T-helper 1 cell treated with Interleukin-12 subunit alpha and Interleukin-12 subunit beta and Interleukin-4 antibody, amounts not matched to agents 30 ng/mL and 1 ng/mL, for 36 hours (primary cell): ENCODE data around the gene NKX3-2. TPM values are rescaled to one million over a fixed set of nuclear protein-coding genes. Genes with fewer than 3 reads are reported as not detected.
"Not testable (repeated sequence)": the region's sequence is repeated elsewhere in the genome, so short reads cannot be mapped to it uniquely, and the experiment has no call there.

Experiments used
- intact Hi-C: fragments of 100-400 bp; cut with micrococcal nuclease; formaldehyde crosslinking; loops from one replicate; pipeline ENCODE4 v1.15.1; 2024
- total RNA-seq: library from RNA; stranded (reverse); gene quantifications from 2 replicates; pipeline ENCODE4 v1.2.3, GENCODE V29; 2022

Gene NKX3-2
- total RNA-seq, result not detected in 2 replicates

GRCh38 chr4:13543839-13544605 lies at the start of gene NKX3-2:
TSS of gene NKX3-2 (minus strand) at chr4:13544508. CDS start at chr4:13544414, 94 bp downstream.
- intact Hi-C loops, result loop anchor here (10.0 kb wide), 1 partner anchor 879 kb away; no protein-coding TSS in a partner anchor

GRCh38 chr4:13592220-13592619 lies 47.9 kb upstream of the NKX3-2 start:
- intact Hi-C loops, result no loop called here

GRCh38 chr4:13590766-13591165 lies 46.5 kb upstream of the NKX3-2 start:
- intact Hi-C loops, result no loop called here

- intact Hi-C loops, result no loop called here
These were observed 44.6 kb upstream of the NKX3-2 start for GRCh38 chr4:13588954-13589353.

- intact Hi-C loops, result no loop called here
These were observed 40.2 kb upstream of the NKX3-2 start for GRCh38 chr4:13584481-13584880.

- intact Hi-C loops, result no loop called here
These were observed 35.7 kb upstream of the NKX3-2 start for GRCh38 chr4:13580036-13580435.

- intact Hi-C loops, result no loop called here
These were observed 33.4 kb upstream of the NKX3-2 start for GRCh38 chr4:13577660-13578059.

GRCh38 chr4:13570916-13571315 lies 26.6 kb upstream of the NKX3-2 start:
- intact Hi-C loops, result no loop called here

GRCh38 chr4:13567125-13567524 lies 22.8 kb upstream of the NKX3-2 start:
- intact Hi-C loops, result no loop called here

GRCh38 chr4:13562876-13563275 lies 18.6 kb upstream of the NKX3-2 start:
- intact Hi-C loops, result no loop called here

GRCh38 chr4:13561673-13562072 lies 17.4 kb upstream of the NKX3-2 start:
- intact Hi-C loops, result no loop called here

- intact Hi-C loops, result not testable (repeated sequence)
These were observed 15.8 kb upstream of the NKX3-2 start for GRCh38 chr4:13560111-13560510.

GRCh38 chr4:13559413-13559812 lies 15.1 kb upstream of the NKX3-2 start:
- intact Hi-C loops, result no loop called here

- intact Hi-C loops, result no loop called here
These were observed 14.6 kb upstream of the NKX3-2 start for GRCh38 chr4:13558881-13559280.

- intact Hi-C loops, result no loop called here
These were observed 11.0 kb upstream of the NKX3-2 start for GRCh38 chr4:13555325-13555724.

- intact Hi-C loops, result no loop called here
These were observed 8.8 kb upstream of the NKX3-2 start for GRCh38 chr4:13553081-13553480.

GRCh38 chr4:13548984-13549546 lies 4.8 kb upstream of the NKX3-2 start:
- intact Hi-C loops, result loop anchor here (1.0 to 10.0 kb wide), 5 partner anchors 65 to 884 kb away; partner anchors contain the start of gene RAB28

GRCh38 chr4:13548059-13548983 lies 4.0 kb upstream of the NKX3-2 start:
- intact Hi-C loops, result loop anchor here (10.0 kb wide), 1 partner anchor 884 kb away; no protein-coding TSS in a partner anchor

GRCh38 chr4:13547485-13548041 lies 3.3 kb upstream of the NKX3-2 start:
- intact Hi-C loops, result loop anchor here (2.0 to 10.0 kb wide), 2 partner anchors 19 to 883 kb away; no protein-coding TSS in a partner anchor

- intact Hi-C loops, result loop anchor here (2.0 to 10.0 kb wide), 2 partner anchors 18 to 882 kb away; no protein-coding TSS in a partner anchor
These were observed 2.7 kb upstream of the NKX3-2 start for GRCh38 chr4:13546941-13547484.
